CD1c-positive myeloid dendritic cell (primary cell): ENCODE results near the gene BAZ2B.

ENCODE experiments used
- DNase-seq: peaks from one replicate; pipeline ENCODE4 v3.0.0-alpha.2; 2016; ENCODE audit errors: extremely low spot score

Gene BAZ2B

DNA sequence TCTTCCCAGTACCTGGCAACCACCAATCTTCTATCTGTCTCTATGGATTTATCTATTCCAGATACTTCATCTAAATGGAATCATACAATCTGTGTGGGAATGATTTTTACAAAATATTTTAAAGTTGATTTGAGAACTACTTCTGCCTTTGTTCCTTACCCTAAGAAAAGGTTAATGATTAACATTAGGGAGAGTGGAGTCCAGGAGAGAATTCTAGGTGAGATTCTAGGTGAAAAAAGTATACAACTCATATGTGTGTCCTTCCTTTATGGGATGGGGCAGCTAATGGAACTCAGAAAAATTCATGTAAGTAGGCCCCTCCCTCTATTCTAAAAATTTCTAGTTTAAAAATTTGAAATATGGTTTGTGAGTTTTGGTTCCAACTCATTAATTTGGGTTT is 293.9 kb downstream of the BAZ2B start:
- DNase-seq = no peak

GRCh38 chr2:159317392-159318088 is 298.8 kb downstream of the BAZ2B start:
- no peak for DNase-seq

DNA sequence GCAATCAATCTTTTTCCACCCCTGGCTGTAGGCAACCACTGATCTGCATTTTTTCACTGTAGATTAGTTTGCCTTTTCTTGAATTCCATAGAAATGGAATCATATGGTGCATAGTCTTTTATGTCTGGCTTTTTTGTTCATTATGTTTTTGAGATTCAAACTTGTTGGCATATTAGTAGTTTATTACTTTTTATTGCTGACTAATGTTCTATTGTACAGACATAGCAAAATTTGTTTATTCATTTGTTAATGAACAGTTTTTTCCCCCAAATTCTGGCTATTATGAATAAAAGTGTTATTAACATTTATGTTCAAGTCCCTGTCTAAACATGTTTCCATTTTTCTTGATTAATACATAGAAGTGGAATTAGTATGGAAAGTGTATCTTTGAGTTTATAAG is 308.4 kb downstream of the BAZ2B start:
- no peak for DNase-seq

DNA sequence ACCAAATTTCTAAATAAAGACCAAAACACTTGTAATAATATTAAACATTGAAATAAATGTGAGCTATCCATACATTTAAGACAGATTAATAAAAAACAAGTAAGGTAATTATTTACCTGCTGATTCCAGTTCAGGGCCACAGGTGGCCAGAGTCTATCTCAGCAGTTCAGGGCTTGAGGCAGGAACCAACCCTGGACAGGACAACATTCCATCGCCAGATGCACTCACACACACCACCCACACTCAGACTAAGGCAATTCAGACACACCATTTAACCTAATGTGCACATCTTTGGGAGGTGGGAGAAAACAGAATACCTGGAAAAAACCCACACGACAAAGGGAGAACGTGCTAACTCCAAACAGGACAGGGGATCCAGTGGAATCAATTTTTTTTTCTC is 315.8 kb downstream of the BAZ2B start:
- DNase-seq = no peak

DNA sequence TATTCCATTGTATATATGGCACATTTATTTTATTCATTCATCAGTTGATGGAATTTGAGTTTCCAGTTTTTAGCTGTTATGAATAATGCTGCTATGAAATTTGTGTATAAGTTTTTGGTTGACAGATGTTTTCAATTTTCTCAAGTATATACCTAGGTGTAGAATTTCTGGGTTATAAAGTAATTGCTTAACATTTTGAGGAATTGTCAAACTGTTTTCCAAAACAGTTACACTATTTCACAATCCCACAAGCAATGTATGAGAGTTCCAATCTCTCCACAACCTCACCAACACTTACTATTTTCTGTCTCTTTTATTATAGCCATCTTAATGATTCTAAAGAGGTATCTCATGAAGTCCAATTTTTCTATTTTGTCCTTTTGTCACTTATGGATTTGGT is 317.4 kb downstream of the BAZ2B start:
- DNase-seq = no peak

DNA sequence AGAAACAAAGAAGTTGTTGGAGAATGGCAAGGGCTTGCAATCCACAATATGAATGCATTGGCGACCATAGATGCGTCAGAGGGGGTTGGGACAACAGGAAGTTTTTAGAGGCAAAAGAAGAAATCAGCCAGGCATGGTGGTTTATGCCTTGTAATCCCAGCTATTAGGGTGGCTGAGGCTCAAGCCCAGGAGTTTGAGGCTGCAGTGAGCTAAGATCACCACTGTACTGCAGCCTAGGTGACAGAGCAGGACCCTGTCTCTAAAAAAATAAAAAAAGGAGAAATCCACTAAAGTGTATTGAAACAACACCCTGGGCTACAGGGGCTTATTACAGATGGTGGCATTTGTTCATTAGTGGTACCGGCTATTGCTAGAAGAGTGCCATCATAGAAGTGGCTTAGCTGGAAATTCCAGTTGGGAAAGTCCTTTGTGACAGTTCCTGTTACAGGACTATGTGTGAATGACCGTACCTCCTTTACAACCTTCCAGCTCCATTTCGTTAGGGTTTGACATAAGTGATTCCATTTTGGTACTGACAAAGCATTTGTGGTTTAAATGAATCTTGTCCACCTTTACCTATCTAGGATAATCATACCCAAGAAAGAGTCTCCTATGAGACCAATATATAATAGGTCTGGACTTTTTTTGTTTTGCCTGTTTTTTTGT is 319.2 kb downstream of the BAZ2B start:
- no peak for DNase-seq

DNA sequence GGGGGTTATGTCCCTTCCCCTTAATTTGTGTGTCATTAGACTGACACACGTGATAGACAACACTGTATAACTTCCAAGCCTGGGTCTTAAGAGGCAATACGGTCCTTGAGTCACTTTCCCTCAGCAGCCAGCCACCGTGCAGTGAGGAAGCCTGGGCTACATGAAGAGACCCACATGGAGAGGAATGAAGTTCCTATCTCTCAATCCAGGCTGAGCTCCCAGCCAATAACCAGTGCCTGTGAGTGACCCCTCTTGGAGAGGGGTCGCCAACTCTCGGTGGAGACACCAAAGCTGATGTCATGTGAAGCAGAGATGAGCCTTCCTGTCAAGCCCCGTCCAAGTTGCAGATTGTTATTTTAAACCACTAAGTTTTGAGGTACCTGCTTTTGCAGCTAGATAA is 324.2 kb downstream of the BAZ2B start:
- no peak for DNase-seq

GRCh38 chr2:159290289-159290907 is 325.9 kb downstream of the BAZ2B start:
- peak; percentile 64 for DNase-seq

- no peak for DNase-seq
Measured at GRCh38 chr2:159287733-159288132, 328.6 kb downstream of the BAZ2B start.

GRCh38 chr2:159286709-159287441 is 329.5 kb downstream of the BAZ2B start:
- DNase-seq = peak; percentile 99

DNA sequence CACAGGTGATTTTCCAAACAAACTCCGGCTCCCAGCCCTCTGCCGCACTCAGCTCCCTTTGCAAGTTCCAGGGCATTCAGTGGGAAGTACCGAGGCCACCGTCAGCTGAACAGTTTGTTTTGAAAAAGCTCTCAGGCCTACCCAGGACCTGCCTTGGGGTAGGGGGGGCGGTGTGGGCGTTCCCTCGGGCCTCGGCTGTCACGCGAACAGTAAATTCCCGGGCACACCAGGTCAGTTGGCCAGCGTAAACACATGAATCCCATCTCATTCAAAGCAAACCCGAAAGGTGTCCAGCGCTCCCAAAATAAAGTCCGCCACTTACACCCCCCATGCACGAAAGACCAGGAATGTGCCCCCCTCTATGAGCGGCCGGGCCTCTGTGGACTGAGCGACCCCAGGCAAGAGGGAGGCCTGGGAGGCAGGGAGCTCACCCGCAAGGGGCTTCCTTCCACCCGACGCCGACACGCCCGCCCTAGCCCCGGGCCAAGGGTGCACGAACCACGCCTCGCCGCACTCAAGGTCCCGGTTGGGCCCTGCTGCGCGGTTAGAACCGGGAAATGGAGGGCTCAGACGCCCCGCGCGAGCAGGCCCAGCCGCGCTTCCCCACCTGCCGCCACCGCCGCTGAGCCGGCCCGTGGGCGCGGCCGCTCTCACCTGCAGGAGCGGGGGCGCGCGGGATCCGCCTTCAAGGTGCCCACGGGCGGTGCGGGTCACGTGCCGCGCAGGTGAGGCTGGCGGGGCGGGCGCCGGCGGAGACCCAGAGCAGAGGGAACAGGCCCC is 330.2 kb downstream of the BAZ2B start, which contains the start of gene WDSUB1:
Gene WDSUB1, minus strand, starts transcription at position 775 of the 780 bp plus-strand sequence. CDS start 3,634 bp downstream, outside the sequence.
- DNase-seq = peak; percentile 59

DNA sequence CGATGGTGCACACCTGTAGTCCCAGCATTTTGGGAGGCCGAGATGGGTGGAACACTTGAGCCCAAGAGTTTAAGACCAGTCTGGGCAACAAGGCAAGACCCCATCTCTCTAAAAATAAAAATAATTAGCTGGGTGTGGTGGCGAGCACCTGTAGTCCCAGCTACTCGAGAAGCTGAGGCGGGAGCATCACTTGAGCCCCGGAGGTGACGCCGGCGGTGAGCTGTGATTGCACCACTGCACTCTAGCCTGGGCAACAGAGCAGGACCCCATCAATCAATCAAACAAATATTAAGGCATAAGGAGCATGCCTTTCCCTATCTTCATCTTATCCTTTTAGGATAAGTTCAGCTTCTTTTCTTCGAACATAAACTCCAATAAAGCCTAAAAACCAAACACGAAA is 330.9 kb downstream of the BAZ2B start:
- no peak for DNase-seq

DNA sequence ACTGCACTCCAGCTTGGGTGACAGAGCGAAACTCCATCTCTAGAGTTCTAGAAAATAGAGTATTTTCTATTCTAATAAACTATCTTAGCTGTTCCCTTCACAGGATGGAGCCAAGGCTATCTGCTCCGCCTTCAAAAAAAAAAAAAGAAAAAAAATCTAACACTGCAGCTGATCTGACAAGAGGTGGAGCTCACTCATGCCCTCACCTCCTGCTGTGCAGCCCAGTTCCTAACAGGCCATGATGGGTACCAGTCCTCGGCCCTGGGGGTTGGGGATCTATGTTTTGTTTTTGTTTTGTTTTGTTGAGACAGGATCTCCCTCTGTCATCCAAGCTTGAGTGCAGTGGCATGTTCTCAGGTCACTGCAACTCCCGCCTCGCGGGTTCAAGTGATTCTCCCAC is 332.8 kb downstream of the BAZ2B start:
- no peak for DNase-seq

DNA sequence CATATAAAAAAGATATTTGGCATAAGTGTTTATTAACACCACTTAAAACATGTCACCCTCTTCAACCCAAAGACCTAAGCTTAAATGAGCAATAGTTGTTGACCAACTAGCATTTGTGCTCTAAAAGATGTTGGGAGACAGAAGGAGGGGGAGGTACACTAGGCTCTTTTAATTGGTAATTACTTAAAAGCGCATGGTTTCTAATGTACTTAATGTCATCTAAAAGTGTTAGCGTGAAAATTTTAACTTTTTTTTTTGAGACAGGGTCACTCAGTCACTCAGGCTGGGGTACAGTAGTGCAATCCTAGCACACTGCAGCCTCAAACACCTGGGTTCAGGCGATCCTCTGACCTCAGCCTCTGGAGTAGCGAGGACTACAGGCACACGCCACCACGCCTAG is 335.3 kb downstream of the BAZ2B start:
- DNase-seq = no peak

DNA sequence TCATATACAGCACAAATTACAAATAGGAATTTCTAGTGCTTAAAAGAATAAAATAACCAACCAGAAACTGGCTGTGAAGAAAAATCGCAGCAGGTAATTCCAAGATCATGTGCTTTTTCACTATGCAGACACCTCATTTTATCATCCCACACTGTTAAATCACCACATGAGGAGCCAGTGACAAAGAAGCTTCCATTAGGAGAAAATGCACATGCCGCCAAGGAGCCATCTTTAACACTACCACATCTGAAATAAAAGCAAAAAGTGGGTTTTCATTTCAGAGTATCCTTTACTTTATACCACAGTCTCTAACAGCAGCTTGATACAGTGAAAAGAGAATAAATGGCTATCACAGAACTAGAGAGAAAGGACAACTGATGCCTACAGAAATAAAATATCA is 336.6 kb downstream of the BAZ2B start:
- no peak for DNase-seq

- DNase-seq = no peak
Measured at GRCh38 chr2:159275111-159275510, 341.2 kb downstream of the BAZ2B start.

DNA sequence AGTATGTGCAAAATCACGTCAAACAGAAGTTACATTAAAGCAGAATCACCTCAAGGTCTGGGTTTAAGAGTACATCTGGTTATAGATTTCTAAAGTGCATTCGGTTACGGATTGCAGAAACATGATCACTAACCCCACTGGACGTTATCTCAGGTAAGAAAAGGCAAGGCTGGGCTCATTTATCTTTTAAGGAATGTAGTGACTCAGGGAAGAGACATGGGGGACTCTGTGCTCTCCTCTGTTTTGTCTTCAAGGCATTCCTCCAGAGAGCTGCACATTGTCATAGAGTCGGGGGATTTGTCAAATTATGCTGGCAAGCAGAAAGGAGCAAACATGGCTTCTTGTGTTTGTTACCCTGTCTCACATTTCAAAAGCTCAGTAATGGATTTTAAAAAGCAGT is 344.2 kb downstream of the BAZ2B start:
- no peak for DNase-seq

GRCh38 chr2:159270744-159271379 is 345.5 kb downstream of the BAZ2B start:
- DNase-seq = no peak
